Muscle layer of duodenum (tissue), 2 donors: ENCODE results near the gene STEAP3.
"Not testable (repeated sequence)": the region's sequence is repeated elsewhere in the genome, so short reads cannot be mapped to it uniquely, and the experiment has no call there.

Experiments
- H3K27ac ChIP-seq: one replicate; pipeline ENCODE4 v1.7.0; 2013; ENCODE audit warnings: mild to moderate bottlenecking, low read length
- H3K27me3 ChIP-seq: one replicate; pipeline ENCODE4 v1.7.0; 2013; ENCODE audit warnings: low read depth, mild to moderate bottlenecking, control low read depth, low read length
- H3K36me3 ChIP-seq, 2 donors: one replicate each; pipeline ENCODE4 v1.7.0; 2013; ENCODE audit warnings: low read length in 2 of 2, control low read depth in 1 of 2, mild to moderate bottlenecking in 1 of 2; ENCODE audit not compliant: insufficient read depth in 2 of 2, control insufficient read depth in 1 of 2
- H3K4me1 ChIP-seq, 2 donors: one replicate each; pipeline ENCODE4 v1.7.0; 2013; ENCODE audit warnings: low read length in 2 of 2, mild to moderate bottlenecking in 2 of 2, control low read depth in 1 of 2, moderate library complexity in 1 of 2; ENCODE audit not compliant: insufficient read depth in 2 of 2, control insufficient read depth in 1 of 2
- H3K4me3 ChIP-seq, 2 donors: one replicate each; pipeline ENCODE4 v1.7.0; 2013; ENCODE audit warnings: low read length in 2 of 2, low read depth in 1 of 2, mild to moderate bottlenecking in 1 of 2
- H3K9me3 ChIP-seq, 2 donors: one replicate each; pipeline ENCODE4 v1.7.0; 2013; ENCODE audit warnings: low read length in 2 of 2, control low read depth in 1 of 2, mild to moderate bottlenecking in 1 of 2; ENCODE audit not compliant: control insufficient read depth in 1 of 2
- donor health status: healthy.

STEAP3 gene

GRCh38 chr2:119260646-119261492 lies 37.2 kb downstream of the STEAP3 start:
- H3K9me3 ChIP-seq, result no peaks in the 10 kb centered on the region
- no peak overlapping the region for H3K27ac ChIP-seq
- no peaks in the 10 kb centered on the region for H3K27me3 ChIP-seq
- no peaks in the 10 kb centered on the region for H3K36me3 ChIP-seq
- H3K4me1 ChIP-seq, result no peaks in the 10 kb centered on the region
- no peak overlapping the region for H3K4me3 ChIP-seq

GRCh38 chr2:119261493-119262225 lies 38.0 kb downstream of the STEAP3 start:
- no peak overlapping the region for H3K27ac ChIP-seq
- no peaks in the 10 kb centered on the region for H3K27me3 ChIP-seq
- no peaks in the 10 kb centered on the region for H3K4me1 ChIP-seq
- no peaks in the 10 kb centered on the region for H3K36me3 ChIP-seq
- H3K9me3 ChIP-seq, result no peaks in the 10 kb centered on the region
- H3K4me3 ChIP-seq, result no peak overlapping the region

- Histone ChIP-seq H3K4me3 (no peak overlapping the region), H3K27ac (no peak overlapping the region), H3K36me3 (no peaks in the 10 kb centered on the region), H3K27me3 (no peaks in the 10 kb centered on the region), H3K9me3 (no peaks in the 10 kb centered on the region), H3K4me1 (no peaks in the 10 kb centered on the region)
Measured at GRCh38 chr2:119263025-119263424, 39.4 kb downstream of the STEAP3 start.

GRCh38 chr2:119263656-119264055 lies 40.0 kb downstream of the STEAP3 start:
- H3K27ac ChIP-seq, result no peak overlapping the region
- H3K27me3 ChIP-seq, result no peaks in the 10 kb centered on the region
- no peaks in the 10 kb centered on the region for H3K36me3 ChIP-seq
- H3K9me3 ChIP-seq, result no peaks in the 10 kb centered on the region
- no peak overlapping the region for H3K4me3 ChIP-seq
- H3K4me1 ChIP-seq, result no peaks in the 10 kb centered on the region

GRCh38 chr2:119264781-119265692 lies 41.4 kb downstream of the STEAP3 start:
- no peaks in the 10 kb centered on the region for H3K9me3 ChIP-seq
- H3K4me1 ChIP-seq, result no peaks in the 10 kb centered on the region
- no peaks in the 10 kb centered on the region for H3K36me3 ChIP-seq
- no peak overlapping the region for H3K27ac ChIP-seq
- H3K27me3 ChIP-seq, result no peaks in the 10 kb centered on the region
- no peak overlapping the region for H3K4me3 ChIP-seq

GRCh38 chr2:119265693-119266066 lies 42.0 kb downstream of the STEAP3 start:
- Histone ChIP-seq H3K4me1 (no peaks in the 10 kb centered on the region), H3K27ac (no peak overlapping the region), H3K9me3 (peaks cover 0 to 3% of the 10 kb centered on the region in 2 donors), H3K27me3 (no peaks in the 10 kb centered on the region), H3K4me3 (no peak overlapping the region), H3K36me3 (no peaks in the 10 kb centered on the region)

- Histone ChIP-seq H3K4me1 (no peaks in the 10 kb centered on the region), H3K9me3 (peaks cover 0 to 4% of the 10 kb centered on the region in 2 donors), H3K27ac (no peak overlapping the region), H3K36me3 (no peaks in the 10 kb centered on the region), H3K27me3 (no peaks in the 10 kb centered on the region), H3K4me3 (no peak overlapping the region)
Measured at GRCh38 chr2:119266091-119266589, 42.5 kb downstream of the STEAP3 start.

- Histone ChIP-seq H3K4me3 (no peak overlapping the region), H3K27ac (no peak overlapping the region), H3K27me3 (no peaks in the 10 kb centered on the region), H3K9me3 (peaks cover 0 to 4% of the 10 kb centered on the region in 2 donors), H3K4me1 (no peaks in the 10 kb centered on the region), H3K36me3 (no peaks in the 10 kb centered on the region)
Measured at GRCh38 chr2:119267604-119268003, 44.0 kb downstream of the STEAP3 start.

- no peaks in the 10 kb centered on the region for H3K4me1 ChIP-seq
- H3K36me3 ChIP-seq, result no peaks in the 10 kb centered on the region
- no peak overlapping the region for H3K27ac ChIP-seq
- no peak overlapping the region for H3K4me3 ChIP-seq
- H3K27me3 ChIP-seq, result no peaks in the 10 kb centered on the region
- H3K9me3 ChIP-seq, result no peaks in the 10 kb centered on the region
Measured at GRCh38 chr2:119276864-119277263, 53.2 kb downstream of the STEAP3 start.

- not testable (repeated sequence) for H3K27me3 ChIP-seq, H3K9me3 ChIP-seq, H3K27ac ChIP-seq, H3K4me3 ChIP-seq, H3K36me3 ChIP-seq, H3K4me1 ChIP-seq
Measured at GRCh38 chr2:119278385-119278784, 54.8 kb downstream of the STEAP3 start.

- Histone ChIP-seq H3K27me3 (no peaks in the 10 kb centered on the region), H3K27ac (no peak overlapping the region), H3K36me3 (no peaks in the 10 kb centered on the region), H3K9me3 (no peaks in the 10 kb centered on the region), H3K4me1 (peaks cover 0 to 4% of the 10 kb centered on the region in 2 donors), H3K4me3 (no peak overlapping the region)
Measured at GRCh38 chr2:119278946-119279345, 55.3 kb downstream of the STEAP3 start.
